ENCODE measurements around the gene EDN1. TPM values are rescaled to one million over a fixed set of nuclear protein-coding genes. Genes with fewer than 3 reads are reported as not detected.

Gene EDN1
- total RNA-seq, 1 donor, result 2.2 TPM

DNA sequence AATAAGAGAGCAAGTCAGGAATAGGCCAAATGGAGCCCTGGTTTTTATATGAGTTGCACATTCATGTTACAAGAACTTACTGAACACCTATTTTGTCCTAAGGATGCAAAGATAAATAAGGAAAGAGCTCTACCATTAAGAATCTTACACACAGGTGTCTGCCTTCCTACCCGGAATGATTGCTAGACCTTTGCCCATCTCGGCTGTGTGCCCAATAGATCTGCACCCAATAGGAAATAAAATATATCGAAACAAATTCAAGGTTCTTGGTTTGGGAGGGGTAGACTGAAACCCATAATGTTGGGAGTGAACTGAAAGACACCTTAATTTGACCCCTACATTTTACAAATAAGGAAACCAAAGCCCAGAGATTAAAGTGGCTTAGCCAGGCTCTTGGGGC, 48.9 kb downstream of the EDN1 start:
- DNase-seq (ENCODE audit: low read depth), result no peak

DNA sequence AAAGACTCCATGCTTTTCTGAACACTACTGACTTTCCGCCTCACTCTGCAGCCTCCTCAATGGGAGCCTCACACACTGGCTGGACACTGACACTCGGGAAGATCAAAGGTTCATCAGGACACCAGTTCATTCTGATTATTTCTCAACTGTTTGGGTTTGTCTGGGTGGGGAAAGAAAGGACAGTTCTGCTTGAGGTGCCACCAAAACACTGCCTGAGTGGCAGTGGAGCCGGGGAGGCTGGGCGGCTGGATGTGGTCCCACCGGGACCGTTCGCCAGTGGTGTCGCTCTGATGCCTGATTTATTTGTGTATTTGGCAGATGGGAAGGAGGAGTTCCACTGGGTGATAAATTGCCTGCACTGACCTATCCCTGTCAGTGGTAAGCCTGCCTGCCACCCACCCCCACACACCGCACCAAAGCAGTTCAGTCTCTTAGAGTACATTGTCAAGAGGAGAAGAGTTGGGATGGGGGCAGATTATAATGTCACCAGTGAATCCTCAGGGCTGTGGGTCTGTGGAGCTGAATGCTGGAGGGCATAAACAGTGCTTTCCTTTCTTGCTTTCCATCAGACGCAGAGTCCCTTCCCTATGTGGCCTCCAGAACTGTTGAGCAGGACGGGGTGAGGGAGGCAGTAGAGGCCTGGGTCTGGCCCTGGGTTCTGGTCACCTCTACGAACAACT, 49.8 kb downstream of the EDN1 start:
- no peak for TF ChIP-seq CTCF (IDR thresholded peaks at IDR 0.05; ENCODE audit: insufficient read depth, low read depth, low read length)
- H3K4me3 ChIP-seq (ENCODE audit: low read depth, low read length), result no peak overlapping the region
- no peak for DNase-seq (ENCODE audit: low read depth)

More for the DNA sequence above, 48.9 kb downstream of the EDN1 start:
- no peak overlapping the region for H3K4me3 ChIP-seq (ENCODE audit: low read depth, low read length)
- TF ChIP-seq CTCF (IDR thresholded peaks at IDR 0.05; ENCODE audit: insufficient read depth, low read depth, low read length), result no peak

DNA sequence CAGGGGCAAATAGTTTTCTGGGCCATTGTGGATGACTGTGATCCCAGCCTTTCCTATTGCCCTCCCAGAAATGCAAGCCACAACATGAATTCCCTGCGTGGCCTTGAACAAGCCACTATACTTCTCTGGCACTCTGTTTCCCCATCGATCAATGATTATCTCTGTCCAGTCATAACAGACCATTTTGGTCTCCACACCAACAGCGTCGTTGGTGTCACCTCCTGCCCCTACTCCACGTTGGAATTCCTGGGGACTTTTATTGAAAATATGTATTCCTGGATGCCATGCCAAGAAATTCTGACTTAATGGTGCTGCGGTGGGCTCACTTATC, 50.3 kb downstream of the EDN1 start:
- no peak overlapping the region for H3K4me3 ChIP-seq (ENCODE audit: low read depth, low read length)
- no peak for DNase-seq (ENCODE audit: low read depth)
- TF ChIP-seq CTCF (IDR thresholded peaks at IDR 0.05; ENCODE audit: insufficient read depth, low read depth, low read length), result no peak

GRCh38 chr6:12342664-12343063, 52.5 kb downstream of the EDN1 start:
- DNase-seq (ENCODE audit: low read depth), result no peak
- TF ChIP-seq CTCF (IDR thresholded peaks at IDR 0.05; ENCODE audit: insufficient read depth, low read depth, low read length), result no peak
- H3K4me3 ChIP-seq (ENCODE audit: low read depth, low read length), result no peak overlapping the region

DNA sequence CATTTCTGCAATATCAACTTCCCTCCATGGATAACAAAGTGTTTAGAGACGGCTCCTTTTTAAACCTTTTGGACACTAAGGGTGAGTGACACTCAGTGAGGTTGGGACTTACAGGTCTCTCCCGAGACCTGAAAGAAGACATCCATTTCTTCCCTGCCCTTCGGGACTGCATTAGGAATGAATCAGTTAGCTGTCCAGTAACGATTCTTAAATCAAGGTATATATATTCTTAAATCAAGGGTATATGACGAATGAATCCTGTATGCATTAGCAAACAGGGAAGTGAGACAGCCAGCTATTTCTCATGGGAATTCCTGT, 52.9 kb downstream of the EDN1 start:
- no peak for DNase-seq (ENCODE audit: low read depth)
- no peak for TF ChIP-seq CTCF (IDR thresholded peaks at IDR 0.05; ENCODE audit: insufficient read depth, low read depth, low read length)
- H3K4me3 ChIP-seq (ENCODE audit: low read depth, low read length), result no peak overlapping the region

DNA sequence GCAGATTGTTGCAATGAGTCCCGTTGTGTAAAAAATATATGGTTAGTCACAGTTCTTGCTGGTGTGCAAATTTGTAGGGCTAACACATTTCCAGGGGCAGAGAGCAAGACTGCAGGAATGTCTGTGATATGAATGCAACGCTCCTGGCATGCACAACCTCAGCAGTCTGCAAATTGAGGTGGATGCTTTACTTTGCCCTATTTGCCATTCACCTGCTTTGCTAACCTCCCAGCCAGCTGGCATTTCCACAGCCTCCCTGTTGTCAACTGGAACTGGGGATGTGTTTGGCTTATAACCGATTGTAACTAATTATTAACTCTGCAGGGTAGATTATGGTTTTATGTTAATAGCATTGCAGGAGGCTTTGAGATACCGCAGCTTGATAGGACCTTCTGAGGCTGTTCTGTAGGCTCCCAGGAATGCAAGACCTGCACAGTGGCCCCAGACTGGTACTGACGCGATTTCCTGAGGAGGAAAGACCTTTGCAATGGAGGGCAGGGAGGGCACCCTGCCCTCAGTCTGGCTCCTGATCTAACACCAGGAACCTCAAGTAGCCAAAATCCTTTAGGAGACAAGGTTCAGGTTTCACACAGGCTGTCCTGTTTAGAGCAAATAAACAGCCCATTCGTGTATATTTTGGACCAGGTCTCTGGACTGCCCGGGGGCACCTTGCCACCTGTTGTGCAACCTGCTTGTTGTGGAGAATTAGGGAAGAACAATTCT, 53.4 kb downstream of the EDN1 start:
- TF ChIP-seq CTCF (IDR thresholded peaks at IDR 0.05; ENCODE audit: insufficient read depth, low read depth, low read length), result no peak
- H3K4me3 ChIP-seq (ENCODE audit: low read depth, low read length), result no peak overlapping the region
- DNase-seq (ENCODE audit: low read depth), result no peak

DNA sequence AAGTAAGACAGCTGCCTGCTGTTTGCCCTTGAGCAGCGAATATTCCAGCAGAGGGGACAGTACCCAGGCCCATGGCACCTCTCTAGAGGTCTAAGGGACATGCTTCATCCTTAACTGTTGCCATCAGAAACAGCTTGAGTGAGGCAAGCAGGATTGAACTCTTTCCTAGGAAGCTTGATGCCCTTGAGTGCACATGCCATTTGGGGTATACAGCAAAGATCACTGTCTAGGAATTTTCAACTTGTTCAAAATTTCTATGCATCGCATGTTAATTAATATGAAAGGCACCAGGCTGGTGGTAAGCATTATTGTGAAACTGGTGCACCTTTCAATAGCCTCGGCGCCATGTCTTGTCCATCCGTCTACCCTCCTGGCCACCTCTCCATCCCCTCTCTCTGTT, 54.1 kb downstream of the EDN1 start:
- no peak overlapping the region for H3K4me3 ChIP-seq (ENCODE audit: low read depth, low read length)
- TF ChIP-seq CTCF (IDR thresholded peaks at IDR 0.05; ENCODE audit: insufficient read depth, low read depth, low read length), result no peak
- no peak for DNase-seq (ENCODE audit: low read depth)
